NCI-H1417 treated with DMSO at 0.1 percent for 48 hours (cell line): ENCODE measurements around the gene ATP9A.

ENCODE experiments used
- DNase-seq: peaks from one replicate; lab custom pipeline; 2025; lab: John Stamatoyannopoulos, UW

ATP9A gene

DNA sequence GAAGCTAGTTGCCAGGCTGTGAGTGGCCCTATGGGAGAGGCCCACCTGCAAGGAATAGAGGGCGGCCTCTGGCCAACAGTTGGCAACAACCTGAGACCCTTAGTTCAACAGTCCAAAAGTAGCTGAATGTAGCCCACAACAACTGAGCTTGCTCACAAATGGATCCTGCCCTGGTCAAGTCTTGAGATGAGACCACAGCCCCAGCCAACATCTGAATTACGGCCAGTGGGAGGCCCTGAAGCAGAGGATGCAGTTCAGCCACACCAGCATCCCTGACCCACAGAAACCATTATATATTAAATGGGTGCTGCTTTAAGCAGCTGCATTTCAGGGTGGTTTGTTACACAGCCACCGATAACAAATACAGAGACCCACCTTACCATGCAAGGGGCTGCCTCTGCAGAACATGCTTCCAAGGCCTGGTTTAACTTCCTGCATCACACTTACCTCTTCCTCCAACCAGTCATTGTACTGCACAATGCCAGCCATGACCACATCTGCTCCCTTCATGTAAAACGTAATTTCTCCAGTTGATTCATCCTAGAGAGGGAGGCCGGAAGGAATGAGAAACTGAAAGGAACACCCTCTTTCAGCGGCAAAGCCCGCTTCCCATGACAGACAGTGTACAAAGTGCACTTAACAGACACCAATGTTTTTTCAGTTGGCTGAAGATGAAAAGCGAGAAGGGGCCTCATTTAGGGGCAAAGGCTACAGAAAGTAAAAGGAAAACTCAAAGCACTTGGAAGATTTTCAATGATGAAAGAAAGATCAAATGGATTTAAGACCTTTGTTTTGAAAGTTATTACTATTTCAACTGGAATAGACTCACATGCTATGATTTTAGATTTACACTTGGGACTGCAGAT, 139.4 kb downstream of the ATP9A start:
- DNase-seq = no peak

DNA sequence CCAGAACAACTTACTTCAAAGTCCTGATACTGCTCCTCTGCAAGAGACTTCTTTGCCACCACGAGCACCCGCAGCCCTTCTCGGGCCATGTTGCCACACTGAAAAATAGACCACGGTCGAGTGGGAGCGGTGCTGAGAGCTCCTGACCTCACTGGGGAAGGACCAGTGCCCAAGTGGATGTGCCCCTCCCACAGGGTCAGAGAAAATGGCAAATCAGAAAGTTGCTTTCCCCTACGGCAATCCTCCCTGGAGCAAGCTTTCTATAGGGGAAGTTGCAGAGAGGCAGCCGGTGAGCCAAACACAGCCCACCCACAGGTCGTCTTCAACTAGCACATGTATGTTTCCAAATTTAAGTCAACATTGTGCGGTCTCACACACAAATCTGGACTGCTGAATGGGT, 140.6 kb downstream of the ATP9A start:
- no peak for DNase-seq

- DNase-seq = no peak
These were observed 143.1 kb downstream of the ATP9A start for GRCh38 chr20:51625105-51625504.

DNA sequence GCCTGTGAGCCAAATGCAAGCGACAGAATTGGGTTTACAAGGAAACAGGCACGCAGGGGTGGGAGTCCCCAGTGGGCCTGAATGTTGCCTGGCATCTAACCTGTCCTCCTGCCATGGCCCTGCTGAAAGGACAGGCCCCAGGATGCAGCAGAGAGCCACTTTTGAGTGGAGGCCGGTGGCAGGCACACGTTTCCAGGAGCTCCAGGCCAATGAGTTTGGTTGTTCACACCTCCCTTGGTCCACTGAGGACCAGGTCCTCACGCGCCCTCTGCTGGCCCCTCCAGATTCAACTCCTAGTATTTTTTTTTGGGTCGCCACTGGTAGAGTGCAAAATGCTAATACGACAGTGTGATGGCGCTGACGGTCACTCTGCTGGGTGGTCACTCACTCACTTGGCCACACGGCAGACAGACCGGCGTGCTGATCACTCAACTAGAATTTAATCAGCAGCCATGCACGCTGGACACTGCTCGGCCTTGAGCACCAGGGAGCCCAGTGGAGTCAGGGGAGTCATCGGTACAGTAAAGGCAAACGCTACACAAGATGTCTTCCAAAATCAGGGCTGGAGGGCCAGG, 143.9 kb downstream of the ATP9A start:
- DNase-seq = no peak

DNA sequence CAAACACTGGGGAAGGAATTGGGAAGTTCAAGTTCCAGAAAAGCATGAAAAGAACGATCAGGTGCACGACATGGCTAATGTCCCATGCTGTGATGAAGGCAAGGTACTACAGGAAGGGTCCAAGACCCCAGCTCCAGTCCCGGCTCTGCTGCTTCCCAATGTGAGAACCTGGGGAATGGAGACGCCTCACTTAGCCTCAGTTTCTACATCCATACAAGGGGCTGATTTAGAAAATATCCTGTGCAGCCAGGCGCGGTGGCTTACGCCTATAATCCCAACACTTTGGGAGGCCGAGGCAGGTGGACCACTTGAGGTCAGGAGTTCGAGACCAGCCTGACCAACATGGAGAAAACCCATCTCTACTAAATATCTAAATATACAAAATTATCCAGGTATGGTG, 144.9 kb downstream of the ATP9A start:
- no peak for DNase-seq

DNA sequence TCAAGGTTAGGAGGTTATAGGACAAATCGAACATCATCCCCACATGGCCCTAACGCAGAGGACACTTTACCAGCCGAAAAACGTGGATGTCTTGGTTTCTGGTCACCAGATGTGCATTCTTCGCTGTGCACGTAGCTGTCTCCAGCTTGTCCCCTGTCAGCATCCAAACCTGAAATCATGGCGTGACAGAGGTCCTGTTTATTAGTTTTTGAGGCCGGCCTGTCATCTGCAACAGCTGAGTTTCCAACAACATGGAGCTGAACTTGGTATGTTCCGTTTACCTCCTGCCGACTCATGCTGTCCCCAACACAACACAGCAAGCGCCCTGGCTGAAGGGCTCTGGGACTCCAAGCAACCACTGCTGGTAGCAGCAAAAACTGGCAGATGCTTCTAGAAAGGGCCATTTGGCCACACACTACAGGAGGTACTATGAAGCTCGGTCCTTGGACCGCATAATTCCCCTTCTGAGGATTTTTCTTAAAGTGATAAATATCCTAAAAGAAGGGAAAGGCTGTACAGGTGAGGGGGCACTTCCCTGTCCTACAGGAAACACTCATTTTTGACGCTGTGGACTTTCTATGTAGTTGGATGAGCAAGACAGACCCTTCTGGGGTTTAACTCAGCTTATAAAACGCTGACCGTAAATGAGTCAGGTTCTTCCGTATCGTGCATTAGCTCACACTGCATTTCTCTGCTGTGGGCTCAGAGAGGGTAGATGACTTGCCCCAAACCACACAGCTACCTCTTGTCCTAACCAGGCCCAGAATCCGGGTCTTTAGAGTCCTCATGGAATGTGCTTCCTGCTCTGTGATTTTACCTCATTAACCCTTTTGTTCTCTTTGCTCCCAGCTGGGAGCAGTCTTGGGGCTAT, 146.0 kb downstream of the ATP9A start:
- no peak for DNase-seq

DNA sequence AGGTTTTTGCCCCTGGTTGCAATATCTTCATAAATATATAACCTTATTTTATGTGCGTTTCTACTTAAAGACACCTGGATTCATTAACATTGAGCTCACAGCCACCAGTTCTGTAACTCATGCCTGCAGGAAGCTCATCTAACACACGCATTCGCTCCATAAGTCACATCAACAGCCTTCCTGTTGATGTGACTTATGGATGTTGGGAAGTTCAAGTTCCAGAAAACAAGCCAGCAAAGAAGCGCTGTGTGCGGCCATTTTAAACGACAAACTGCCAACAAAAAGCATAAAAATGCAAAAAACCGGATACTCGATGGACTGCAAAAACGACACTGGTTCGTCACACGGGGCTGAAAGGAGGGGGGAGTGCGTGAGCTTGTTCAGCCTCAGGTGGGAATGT, 147.8 kb downstream of the ATP9A start:
- DNase-seq = no peak

DNA sequence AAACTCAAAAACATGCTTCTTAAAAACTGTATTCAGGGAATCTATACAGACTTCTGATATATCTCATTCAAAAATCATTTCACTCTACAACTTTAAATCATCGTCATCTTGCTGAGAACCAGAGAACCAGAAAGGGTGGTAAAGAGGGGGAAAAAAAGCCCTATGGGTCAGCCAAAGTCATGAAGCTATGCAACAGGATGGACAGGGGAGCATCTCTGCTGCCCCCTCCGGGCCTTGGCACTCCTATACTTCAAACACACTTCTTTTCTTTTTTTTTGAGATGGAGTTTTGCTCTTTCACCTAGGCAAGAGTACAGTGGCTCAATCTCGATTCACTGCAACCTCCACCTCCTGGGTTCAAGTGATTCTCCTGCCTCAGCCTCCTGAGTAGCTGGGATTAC, 152.1 kb downstream of the ATP9A start:
- no peak for DNase-seq

DNA sequence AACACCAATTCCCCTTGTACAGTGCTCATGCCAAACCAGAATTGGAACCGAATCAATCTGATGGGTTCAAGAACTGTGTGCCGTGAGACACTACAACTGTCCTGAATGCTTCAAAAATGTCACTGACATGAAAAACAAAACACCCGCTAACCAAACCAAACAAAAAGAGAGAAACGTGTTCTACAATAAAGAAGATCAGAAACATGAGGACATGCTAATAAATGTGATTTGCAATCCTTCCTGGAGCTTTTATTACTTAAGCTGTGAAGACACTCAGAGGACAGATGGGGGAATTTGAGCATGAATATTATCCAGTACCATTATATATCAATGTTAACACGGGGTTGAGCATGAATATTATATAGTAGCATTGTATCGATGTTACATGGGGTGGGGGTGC, 153.5 kb downstream of the ATP9A start:
- DNase-seq = no peak

GRCh38 chr20:51613580-51613979, 154.6 kb downstream of the ATP9A start:
- no peak for DNase-seq

DNA sequence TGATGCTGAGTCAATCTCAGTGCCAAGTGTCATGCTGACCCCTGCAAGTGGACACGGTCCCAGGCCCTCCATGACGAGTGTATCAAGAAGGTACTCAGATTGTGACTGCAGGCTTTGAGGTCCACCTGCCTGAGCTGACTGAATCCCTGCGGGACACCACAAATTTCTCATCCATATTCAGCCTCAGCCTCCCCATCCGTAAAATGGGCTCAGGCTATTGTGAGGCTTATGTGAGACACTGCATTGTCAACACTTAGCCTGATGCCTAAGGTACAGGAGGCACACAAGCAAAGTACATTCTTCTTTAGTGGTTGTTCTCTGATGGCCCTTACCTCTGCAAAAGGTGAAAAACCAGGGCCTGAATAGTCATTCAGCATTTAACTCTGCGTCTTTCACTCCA, 155.3 kb downstream of the ATP9A start:
- no peak for DNase-seq

- no peak for DNase-seq
These were observed 156.6 kb downstream of the ATP9A start for GRCh38 chr20:51611625-51611890.

- no peak for DNase-seq
These were observed 157.2 kb downstream of the ATP9A start for GRCh38 chr20:51610761-51611624.

- DNase-seq = no peak
These were observed 158.1 kb downstream of the ATP9A start for GRCh38 chr20:51610111-51610510.

DNA sequence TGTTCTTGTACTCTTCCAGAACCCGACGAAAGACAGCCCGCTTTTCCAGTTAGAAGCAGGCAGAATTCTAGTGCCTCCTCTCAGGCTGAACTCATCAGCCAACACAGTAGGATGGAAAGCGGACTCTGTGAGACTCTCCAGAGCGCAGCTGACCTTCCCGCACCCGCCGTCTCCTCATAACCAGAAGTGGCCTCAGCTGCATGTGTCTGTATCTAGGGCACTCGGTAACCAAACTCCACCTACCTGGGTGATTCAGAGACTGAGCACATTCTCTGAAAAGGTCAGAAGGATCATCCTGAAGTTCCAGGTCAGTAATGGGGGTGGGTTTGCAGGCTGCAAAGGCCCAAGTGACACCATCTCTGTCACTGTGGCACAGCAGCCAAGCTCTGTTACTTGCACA, 158.9 kb downstream of the ATP9A start:
- DNase-seq = no peak

DNA sequence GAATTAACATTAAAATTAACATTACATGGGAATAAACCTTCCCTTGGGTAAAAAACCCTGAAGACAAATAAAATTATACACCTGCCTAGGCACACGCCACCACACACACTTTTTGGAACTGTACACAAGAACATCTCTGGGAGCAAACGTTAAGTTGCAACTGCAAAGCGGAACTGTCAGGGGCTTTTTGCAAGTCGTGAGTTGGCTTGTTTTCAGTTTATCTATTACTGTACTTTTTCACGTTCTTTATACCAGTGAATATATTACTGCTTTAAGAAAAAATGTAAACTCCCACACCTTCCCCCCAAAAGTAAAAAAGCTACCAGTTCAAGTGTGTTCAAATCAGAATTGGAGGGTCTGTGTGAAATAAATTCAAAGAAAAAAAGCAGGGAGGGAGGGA, 160.1 kb downstream of the ATP9A start:
- DNase-seq = no peak

- DNase-seq = no peak
These were observed 161.0 kb downstream of the ATP9A start for GRCh38 chr20:51607170-51607569.

GRCh38 chr20:51604851-51605250, 163.3 kb downstream of the ATP9A start:
- DNase-seq = no peak

DNA sequence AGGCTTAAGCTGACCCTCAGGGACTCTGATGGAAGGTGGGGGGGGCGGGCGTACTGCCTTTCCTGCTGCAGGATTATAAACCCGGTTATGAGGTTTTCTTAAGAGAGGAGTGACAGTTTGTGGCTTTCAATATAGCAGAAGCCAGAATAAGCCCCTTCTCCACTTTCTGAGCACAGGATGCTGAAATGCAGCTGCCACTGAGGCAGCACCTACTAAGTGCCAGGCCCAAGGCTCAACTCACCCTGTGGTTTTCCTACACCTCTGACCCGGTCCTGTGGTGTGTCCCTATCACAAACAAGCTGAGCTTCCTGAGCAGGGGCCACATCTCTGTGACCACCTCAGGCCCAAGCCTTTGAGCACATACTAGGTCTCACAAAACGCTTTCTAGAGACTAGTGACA, 166.1 kb downstream of the ATP9A start:
- DNase-seq = no peak

- no peak for DNase-seq
These were observed 167.2 kb downstream of the ATP9A start for GRCh38 chr20:51600950-51601349.

DNA sequence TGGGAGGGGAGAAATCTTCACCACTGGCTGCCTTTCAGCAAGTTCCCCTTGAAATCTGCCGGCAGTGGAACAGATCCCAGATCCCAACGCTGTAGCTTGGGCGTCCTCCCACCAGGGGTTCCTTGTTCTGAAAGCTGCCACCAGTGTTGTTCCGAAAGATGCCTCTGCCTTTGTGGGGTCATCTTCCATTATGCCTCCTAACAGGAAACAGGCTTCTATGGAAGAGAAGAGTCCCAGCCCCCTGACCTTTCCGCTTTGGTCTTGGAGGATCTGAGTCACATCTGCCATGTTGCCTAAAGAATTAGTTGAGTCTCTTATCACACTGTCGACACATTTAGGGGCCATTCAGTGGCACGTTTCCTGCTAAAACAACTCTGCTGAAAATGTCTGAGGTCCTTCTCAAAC, 168.2 kb downstream of the ATP9A start:
- no peak for DNase-seq

DNA sequence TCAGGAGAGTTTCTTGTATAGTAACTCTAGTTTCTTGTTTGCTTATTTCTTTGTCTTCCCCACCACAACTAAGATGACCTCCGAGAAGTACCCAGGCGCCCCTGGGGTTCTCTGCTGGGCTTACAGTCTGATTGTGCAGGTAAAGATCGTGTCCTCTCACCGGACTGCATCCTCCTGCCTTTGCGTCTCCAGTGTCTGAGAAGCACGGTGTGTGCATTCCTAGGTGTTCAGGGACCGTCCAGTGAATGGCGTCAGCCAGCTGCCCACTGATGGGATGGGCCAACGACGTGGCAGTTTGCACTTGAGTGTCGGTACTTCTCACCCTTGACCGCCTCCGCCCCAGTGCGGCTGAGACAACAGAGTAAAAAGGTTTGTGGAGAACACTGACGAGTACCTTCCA, 169.6 kb downstream of the ATP9A start:
- DNase-seq = no peak
